Inflammatory macrophage treated with lipopolysaccharide for 1 hour (primary cell): ENCODE results near the gene PPM1H.
A peak's percentile ranks its signal among the peaks of the same experiment; 100 is the strongest.
"Not testable (repeated sequence)": the region's sequence is repeated elsewhere in the genome, so short reads cannot be mapped to it uniquely, and the experiment has no call there.

ENCODE experiments used
- DNase-seq, 2 donors: peaks; one replicate each; pipeline ENCODE4 v3.0.0-alpha.2; 2020 to 2022

The PPM1H gene

DNA sequence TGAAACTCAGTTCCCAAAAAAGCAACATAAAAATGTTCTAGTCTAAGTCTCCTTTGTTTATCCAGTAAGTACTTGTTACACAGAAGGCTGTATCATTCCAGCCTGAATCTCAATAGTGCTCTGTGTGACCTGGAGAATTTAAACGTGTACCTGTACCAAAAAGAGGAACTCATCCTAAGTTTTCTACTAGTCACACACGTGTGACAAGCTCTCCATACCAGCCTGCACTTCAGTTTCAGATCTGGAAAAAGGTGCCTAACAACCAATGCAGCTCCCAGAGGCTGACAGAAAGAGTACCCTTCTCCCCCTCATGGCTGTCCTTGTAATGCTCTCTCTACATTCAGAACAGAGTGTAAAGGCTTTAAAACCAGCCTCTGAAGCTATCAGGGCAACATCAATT is 27.4 kb downstream of the PPM1H start:
- no peak for DNase-seq

DNA sequence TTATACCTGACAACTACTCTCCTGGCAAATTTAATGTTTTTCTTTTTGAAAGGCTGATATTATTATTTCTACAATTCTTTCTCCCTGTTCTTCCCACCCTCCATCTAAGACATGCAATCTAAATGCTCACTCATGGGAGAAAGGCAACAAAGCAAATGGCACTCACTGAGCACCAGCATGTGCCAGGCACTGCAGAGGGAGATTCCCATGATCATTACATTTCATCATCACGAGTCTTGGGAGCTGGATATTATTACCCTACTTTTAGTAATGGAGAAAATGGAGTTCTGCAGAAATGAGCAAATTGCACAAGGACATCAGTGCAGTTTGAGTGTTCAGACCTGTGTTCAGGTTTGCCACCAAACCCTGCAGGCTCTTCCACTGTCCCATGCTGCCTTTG is 27.9 kb downstream of the PPM1H start:
- peak in 1 of 2 donors; percentile 54 for DNase-seq

DNA sequence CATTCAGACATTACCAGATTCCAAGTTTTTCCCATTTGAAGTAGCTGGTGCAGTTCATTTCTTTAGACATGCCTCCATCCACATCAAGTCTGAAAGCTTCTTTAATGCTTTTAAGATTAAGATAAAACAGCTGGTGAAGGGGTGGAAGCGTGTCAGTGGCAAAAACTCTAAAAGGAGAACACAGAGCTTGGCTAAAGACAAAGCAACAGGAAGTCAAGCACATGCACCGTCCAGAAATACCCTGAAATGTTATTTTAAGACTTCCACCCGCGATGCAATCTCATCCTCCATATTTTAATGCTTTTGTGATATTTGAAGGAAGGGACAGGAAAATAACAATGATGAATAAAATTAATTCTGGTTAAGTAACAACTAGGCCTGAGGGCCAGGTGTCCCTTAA is 31.8 kb downstream of the PPM1H start:
- DNase-seq, result peak; percentile 46 to 59

DNA sequence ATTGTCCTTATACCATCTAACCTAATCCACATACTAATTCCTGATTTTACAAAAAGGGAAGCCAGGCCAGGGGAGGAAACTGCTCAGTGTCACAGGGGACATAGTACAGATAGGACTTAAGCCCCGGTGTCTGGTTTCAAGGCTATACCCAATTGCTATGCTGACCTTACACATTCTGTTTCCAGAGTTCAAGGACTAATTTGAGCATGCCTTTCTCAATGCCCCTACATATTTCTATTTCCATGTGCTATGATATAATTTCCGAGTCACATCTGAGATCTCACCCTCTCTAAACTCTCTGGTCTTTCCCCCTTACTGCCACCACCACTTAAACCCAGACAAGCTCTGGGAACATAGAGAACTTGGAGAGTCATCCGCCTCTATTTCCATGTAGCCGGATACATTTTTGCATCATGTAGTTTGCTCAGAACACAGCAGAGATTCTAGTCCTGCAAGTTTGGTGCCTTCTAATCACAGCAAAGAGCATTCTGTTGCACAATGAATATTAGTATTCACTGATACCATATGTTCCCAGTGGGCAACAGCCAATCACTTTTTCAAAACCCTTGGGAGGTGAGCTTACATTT is 34.2 kb downstream of the PPM1H start:
- peak in 1 of 2 donors; percentile 43 for DNase-seq

DNA sequence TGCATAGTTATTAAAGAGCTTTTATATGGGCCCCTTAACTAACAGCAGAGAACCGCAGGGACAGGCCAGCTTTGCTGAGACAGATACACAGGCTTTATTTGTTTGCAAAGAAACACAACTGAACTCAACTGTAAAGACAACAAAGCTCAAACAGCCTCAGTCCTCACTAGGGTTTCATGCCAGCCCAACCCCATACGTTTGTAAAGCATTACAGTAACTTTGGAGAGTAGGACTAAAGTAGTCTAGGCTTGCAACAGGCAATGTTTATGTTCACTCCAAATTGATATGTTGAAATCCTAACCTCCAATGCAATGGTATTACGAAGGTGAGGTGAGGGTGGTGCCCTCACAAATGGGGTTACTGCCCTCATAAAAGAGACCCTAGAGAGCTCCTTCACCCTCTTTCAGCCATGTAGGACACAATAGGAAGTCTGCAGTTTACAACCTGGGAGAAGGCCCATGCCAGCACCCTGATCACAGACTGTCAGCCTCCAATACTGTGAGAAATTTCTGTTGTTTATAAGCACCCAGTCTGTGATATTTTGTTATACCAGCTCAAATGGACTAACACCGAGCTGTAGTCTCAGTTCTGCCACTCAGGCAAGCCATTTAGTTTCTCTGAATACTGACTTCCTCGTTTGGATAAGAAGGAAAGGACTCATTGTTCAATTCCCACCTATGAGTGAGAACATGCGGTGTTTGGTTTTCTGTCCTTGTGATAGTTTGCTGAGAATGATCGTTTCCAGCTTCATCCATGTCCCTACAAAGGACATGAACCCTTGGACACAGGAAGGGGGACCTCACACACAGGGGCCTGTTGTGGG is 35.2 kb downstream of the PPM1H start:
- no peak for DNase-seq

DNA sequence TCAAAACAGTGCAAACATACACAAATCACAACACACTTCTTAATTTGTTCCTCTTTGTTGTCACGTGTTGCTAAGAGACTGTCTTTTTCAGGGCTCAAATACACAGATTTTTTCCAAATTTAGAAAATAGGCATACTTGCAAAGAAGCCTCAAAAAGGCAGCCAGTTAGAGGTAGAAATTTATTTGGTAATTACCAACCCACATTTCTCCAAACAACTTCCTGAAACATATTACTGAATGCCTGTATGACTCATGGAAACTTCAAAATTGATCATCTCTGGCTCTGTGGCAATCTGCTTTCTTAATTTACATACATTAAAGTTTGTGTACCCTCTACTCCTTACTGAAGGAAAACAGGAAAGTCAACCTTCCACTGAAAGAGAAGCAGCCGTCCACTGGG is 36.4 kb downstream of the PPM1H start:
- peak; percentile 80 to 81 for DNase-seq

DNA sequence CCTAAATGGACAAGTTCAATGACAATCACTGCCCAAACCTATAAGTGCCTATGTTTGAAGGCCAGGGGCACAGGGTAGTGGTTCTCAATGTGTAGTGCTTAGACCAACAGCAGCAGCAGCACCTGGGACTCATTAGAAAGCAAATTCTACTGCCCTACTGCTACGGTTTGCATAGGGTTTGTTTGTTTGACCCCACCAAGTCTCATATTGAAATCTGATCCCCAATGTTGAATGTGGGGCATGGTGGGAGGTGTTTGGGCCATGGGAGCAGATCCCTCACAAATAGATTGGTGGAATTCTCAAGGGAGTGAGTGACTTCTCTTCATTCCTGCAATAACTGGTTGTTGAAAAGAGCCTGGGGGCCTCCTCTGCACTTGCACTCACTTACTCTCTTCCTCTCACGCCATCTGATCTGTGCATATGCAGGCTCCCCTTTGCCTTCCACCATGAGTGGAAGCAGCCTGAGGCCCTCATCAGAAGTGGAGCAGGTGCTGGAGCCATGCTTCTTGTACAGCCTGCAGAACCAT is 39.5 kb downstream of the PPM1H start:
- no peak for DNase-seq

DNA sequence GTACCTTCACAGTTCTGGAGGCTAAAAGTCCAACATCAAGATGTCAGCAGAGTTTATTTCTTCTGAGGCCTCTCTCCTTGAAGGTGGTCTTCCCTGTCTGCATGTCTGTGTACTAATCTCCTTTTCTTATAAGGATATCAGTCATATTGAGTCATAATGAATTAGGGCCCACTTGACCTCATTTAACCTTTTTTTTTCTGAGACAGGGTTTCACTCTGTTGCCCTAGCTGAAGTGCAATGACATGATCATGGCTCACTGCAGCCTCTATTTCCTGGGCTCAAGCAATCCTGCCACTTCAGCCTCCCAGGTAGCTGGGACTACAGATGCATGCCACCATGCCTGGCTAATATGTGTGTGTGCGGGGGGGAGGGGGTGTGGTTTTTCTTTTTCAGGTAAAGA is 41.7 kb downstream of the PPM1H start:
- no peak for DNase-seq

DNA sequence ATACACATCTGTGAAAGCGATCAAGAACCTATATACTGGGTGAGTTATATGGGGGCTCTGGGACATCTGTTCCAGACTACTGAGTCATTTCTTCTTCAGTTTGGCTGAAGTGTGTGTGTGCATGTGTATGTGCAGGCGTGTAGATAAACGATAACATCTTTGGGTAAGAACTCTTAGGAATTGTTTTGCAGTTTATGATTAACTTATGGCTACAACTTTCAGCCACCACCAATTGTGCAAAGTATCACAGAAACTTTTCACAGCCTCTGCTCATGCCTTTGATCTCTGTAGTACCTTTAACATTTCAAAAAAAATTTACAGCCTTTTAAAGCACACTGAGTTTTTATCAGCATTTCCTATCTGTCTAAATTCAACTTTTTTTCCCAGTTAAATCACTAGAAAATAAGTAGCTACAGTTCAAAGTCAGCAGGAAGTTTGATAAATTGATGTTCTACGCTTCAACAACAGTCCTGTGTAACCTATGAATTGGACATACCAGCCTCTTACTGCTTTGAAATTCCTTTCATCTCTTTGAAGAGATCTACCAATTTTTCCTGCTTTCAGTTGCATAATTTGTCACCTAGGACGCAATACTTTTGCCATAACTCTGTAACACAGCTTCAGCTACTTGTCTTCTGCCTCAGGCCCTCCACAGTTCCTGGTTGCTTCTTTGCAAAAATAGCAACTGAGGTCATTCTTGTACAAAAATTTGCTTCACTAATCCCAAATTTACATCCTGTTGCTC is 43.0 kb downstream of the PPM1H start:
- no peak for DNase-seq

DNA sequence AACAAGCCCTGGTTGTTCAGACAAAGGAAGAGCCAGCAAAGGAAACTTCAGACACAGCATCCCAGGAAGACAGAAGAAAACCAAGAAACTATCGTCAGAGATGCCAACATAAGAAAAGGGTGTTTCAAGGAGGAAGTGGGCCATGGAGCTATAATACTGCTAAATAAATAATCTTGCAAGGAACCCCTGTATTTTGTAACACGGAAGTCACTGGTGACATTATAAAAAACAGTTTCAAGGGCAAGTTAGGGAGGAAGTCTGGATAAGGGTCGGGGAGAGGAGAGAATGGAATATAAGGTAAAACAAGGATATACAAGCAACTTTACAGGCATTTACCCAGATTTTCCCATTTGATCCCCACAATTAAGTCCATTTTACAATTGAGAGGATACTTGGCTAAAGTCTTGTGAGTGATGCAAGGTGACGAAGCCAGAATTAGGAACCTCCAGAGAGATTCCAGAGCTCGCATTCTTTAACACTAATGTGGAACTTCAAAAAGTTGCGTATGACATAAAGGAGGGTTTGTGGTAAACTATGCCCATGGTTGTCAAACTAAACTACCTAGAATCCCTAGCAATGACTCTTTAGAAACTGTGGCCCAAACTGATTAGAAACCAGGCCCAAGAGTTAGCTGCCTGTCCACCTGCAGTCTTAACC is 46.4 kb downstream of the PPM1H start:
- DNase-seq, result peak; percentile 50

DNA sequence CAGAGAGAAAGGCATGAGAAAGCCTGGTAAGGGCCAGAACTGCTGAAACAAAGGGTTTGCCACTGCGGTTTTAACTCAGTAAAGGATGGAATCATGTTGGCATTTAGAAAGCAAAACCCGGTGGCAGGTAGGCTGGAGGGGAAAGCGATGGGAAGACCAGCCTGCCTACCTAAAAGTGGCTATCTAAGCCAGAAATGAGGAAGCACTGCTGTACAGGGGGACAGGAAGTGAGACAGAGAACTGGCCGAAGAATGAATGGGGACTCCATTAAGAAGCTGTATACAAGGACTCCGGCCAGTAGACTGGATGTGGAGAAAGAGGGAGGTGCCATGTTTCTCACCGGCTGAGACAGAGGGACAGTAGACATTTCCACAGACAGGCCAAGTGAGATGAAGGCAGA is 48.2 kb downstream of the PPM1H start:
- peak in 1 of 2 donors; percentile 14 for DNase-seq

DNA sequence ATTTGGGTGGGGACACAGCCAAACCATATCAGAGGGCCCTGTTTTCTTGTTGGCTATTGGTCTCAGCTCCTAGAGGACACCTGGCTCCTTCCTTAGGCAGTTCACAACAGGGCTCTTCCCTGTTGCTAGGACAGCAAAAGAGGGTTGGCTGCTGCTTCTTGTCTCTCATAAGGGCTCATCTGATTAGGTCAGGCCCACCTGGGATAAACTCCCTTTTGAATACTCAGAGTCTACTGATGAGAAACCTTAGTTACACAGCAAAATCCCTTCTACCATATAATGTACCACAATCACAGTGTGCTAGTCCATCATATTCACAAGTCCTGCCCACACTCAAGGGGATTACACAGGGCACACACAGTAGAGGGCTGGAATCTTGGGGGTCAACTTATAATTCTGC is 49.7 kb downstream of the PPM1H start:
- no peak for DNase-seq

DNA sequence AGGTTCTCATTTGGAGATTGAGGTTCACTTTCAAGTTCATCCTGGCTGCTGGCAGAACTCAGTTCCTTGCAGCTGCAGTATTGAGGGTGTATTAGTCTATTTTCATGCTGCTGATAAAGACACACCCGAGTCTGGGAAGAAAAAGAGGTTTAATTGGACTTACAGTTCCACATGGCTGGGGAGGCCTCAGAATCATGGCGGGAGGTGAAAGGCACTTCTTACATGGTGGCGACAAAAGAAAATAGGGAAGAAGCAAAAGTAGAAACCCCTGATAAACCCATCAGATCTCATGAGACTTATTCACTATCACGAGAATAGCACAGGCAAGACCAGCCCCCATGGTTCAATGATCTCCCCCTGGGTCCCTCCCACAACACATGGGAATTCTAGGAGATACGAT is 50.1 kb downstream of the PPM1H start:
- not testable (repeated sequence) for DNase-seq

DNA sequence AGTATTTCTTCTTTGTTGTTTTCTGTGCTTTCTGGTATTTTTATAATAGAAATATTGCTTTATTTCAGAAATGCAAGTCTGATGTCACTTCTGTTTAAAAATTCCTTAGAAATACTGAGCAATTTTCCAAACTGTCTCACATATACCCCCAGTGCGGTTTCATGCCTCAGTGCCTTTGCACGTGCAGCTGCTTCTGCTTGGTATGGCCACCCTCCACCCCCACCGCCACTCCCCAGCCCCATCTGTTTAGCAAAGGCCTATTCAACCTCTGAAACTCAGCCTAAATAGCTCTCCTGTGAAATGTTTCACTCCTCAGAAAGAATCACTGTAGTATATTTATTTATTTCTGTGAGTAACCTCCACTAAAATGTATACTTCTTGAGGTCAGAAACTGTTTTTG is 52.3 kb downstream of the PPM1H start:
- no peak for DNase-seq

DNA sequence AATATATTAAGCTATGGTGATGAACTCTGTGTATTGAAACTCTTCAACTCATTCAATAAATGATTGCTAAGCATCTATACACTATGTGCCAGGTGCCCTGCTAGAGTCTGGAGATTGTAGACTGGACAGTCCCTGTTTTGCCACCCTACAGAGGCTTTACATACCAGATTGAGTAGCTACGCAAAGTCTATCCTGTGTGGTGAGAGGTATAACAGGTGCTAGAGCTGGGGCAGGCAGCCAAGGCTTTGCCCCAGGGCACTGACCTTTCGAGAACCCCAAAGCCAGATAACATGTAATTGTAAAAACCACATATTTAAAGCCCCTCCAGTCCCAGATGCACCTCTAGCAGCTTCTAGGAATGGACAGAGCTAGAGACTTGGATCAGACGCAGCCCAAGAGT is 52.8 kb downstream of the PPM1H start:
- no peak for DNase-seq

DNA sequence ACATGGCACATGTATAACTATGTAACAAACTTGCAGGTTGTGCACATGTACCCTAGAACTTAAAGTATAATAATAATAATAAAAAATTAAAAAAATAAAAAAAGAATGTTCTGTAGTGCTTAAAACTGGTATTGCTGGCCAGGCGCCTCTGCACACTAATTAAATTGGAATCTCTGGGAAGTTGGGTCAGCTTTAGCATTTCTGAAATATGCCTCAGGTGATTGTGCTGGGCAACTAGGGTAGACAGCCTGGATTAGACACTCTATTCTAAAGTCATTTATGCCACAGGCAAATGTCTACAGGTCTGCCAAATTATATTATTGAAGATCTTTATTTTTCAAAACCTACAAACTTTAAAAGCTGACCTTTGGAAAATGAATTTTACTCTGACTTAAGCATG is 55.3 kb downstream of the PPM1H start:
- DNase-seq, result no peak

DNA sequence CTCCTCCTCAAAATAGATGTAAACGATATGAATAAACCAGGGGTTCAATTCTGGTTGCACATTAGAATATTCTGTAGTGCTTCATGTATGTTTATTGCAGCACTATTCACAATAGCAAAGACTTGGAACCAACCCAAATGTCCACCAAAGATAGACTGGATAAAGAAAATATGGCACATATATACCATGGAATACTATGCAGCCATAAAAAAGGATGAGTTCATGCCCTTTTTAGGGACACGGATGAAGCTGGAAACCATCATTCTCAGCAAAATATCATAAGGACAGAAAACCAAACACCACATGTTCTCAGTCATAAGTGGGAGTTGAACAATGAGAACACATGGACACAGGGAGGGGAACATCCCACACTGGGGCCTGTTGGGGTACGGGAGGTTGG is 55.7 kb downstream of the PPM1H start:
- not testable (repeated sequence) for DNase-seq

DNA sequence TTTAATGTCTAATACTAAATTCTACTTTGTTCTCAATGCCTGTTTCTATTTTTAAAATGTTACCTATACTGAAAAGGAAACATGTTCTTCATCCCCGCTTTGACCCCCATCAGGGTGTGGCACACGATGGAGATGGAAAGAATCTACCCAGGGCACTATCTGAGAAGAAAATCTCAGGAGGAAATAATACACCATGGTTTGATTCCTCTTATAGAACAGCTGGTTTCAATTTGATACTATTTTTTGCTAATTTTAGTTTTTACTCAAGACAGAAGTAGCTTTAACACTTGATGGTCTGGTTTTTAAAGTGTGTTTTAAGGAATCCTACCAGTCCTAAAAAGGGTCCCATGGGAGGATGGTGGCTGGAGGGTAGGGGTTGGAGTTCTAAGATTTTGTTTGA is 56.7 kb downstream of the PPM1H start:
- no peak for DNase-seq

DNA sequence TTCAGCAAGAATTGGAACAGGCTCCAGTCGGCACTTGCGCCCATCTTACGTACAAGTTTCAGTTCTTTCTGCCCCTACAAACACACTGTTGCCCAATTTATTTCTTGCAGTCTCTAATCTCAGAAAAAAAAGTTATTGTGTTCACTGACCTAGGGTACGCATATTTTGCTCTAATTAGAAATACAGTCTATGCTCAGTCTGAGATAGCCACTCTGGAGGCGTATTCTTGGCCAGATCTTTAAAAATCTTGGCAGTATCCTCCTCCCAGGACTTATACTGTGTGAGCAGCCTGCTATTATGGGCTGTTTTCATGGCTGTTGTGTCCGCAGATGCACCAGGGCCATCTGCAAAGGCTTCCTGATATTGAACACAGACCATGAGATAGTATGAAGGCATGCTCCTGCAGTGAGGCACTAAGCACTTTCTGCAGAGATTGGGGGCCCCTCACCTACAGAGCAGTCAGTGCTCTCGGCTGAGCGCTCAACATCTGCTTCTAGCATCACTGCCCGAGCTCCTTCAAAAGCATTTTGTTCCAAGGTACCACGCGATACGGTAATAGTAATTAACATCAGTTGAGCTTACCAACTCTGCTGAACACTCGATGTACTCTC is 57.9 kb downstream of the PPM1H start:
- no peak for DNase-seq

DNA sequence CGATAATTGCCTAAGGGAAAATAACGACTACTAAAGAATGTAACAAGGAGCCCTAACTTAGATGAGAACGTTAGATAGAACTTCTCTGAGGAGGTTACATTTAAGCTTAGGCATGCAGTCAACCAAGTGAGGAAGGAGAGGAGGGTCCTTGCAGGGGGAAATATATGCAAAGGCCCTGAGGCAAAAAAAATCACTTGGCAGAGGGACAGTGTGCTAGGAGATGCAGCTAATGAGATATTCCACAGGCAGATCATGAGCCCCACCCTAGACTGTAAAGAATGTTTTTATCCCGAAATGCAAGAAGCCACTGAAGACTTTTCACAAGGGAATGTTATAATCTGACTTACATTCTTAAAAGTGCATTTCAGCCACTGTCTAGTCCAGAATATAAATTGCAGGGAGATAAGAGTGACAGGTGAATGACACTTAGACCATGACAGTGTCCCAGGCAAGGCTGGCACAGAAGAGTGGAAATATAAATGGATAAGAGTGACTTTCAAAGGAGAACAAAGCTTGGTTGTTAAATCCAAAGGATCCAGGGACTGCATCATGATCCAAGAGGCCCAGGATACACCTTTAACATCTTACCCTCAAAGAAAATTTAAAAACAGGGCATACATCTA is 61.0 kb downstream of the PPM1H start:
- no peak for DNase-seq

DNA sequence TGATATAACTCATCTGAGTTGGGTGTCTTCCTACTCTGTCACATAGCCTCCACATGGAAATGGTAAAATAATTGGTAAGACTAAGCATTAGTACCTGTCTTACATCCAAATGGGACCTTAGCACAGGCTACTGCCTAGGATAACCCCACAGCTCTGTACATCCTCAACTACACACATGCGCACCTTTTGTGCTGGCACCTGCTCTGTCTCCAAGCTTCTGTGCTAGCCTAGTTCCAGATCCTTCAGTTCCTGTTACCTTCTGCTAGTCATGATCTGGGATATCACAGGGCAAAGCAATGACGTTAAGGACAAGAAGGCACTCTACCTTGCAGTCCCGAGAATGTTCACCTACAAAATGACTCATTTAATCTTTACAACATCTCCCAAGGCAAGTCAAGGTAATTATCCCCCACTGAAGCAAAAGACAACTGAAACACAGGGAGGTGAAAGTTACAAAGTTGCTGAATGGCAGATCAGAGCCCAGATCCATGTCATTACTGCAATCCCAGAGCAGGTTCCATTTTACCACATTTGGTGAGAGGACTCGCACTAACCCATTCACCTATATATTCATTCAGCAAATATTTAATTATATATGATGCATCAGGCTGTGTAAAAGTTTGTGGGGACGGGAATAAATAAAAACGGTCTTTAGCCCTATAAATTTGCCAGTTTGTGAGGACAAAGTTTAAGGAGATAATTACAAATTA is 61.7 kb downstream of the PPM1H start:
- DNase-seq, result no peak

DNA sequence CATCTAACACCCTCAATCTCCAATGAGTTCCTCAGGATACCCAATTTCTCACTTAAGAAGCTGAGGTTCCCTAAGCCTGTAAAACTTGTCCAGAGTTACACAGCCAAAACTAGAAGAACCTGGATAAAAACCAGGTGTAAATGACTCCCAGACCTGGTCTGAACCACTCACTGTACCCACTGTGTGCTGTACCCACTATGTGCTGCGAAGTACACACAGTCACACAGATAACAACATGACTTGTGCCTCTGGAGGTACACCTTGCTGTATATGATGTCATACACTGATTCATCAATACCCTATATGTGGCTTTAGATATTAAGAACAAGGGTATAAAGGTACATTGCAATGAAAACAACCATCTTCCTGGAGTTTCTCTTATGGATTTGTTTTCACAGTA is 66.1 kb downstream of the PPM1H start:
- no peak for DNase-seq
